DND-41 (cell line): ENCODE measurements around the gene SOX18.

Experiments used
- ATAC-seq: fragments of 200-7000 bp; cut with Tn5 transposase; 3 replicates; pipeline ENCODE4 v1.9.1; 2021; ENCODE audit warnings: low read depth; ENCODE audit not compliant: insufficient read depth
- DNase-seq: peaks from one replicate; pipeline ENCODE4 v3.0.0-alpha.2; 2020
- H2AFZ ChIP-seq: 2 replicates; pipeline ENCODE4 v1.6.0; 2012; ENCODE audit warnings: low read depth, low read length
- H3K27ac ChIP-seq: 2 replicates; pipeline ENCODE4 v1.5.1; 2012; ENCODE audit warnings: low read length, inconsistent platforms
- H3K27me3 ChIP-seq: fragments of 200-600 bp; sonication (generic); 2 replicates; pipeline ENCODE4 v1.6.0; 2012; ENCODE audit warnings: low read length, mild to moderate bottlenecking, inconsistent platforms; ENCODE audit not compliant: insufficient read depth, poor library complexity
- H3K36me3 ChIP-seq: 2 replicates; pipeline ENCODE4 v1.5.1; 2012; ENCODE audit warnings: low read length, inconsistent platforms; ENCODE audit not compliant: insufficient read depth
- H3K4me1 ChIP-seq: 2 replicates; pipeline ENCODE4 v1.5.1; 2012; ENCODE audit warnings: mild to moderate bottlenecking, low read length; ENCODE audit not compliant: insufficient read depth
- H3K4me2 ChIP-seq: 2 replicates; pipeline ENCODE4 v1.6.0; 2012; ENCODE audit warnings: mild to moderate bottlenecking, moderate library complexity, low read length, inconsistent platforms; ENCODE audit not compliant: insufficient read depth
- H3K4me3 ChIP-seq, 2 experiments: fragments of 200-600 bp in 1 of 2; shearing (Covaris generic) in 1 of 2; 2 replicates each; pipeline ENCODE4 v1.5.1; 2012 to 2016; ENCODE audit warnings: inconsistent platforms in 2 of 2, low read length in 2 of 2, mild to moderate bottlenecking in 2 of 2, low read depth in 1 of 2, moderate library complexity in 1 of 2
- H3K79me2 ChIP-seq: 2 replicates; pipeline ENCODE4 v1.6.0; 2012; ENCODE audit warnings: low read length, inconsistent platforms; ENCODE audit not compliant: insufficient read depth
- H3K9ac ChIP-seq: 2 replicates; pipeline ENCODE4 v1.6.0; 2012; ENCODE audit warnings: low read depth, mild to moderate bottlenecking, inconsistent platforms, low read length, moderate library complexity
- H3K9me3 ChIP-seq: 2 replicates; pipeline ENCODE4 v1.5.1; 2012; ENCODE audit warnings: low read length, moderate library complexity, mild to moderate bottlenecking, inconsistent platforms; ENCODE audit not compliant: insufficient read depth, severe bottlenecking
- H4K20me1 ChIP-seq: 2 replicates; pipeline ENCODE4 v1.6.0; 2012; ENCODE audit warnings: low read length; ENCODE audit not compliant: insufficient read depth
- EZH2 ChIP-seq: IDR thresholded peaks from 3 replicates; pipeline ENCODE4 v1.6.1; 2012; ENCODE audit warnings: borderline replicate concordance, low read depth, mild to moderate bottlenecking, moderate library complexity, low read length, inconsistent platforms; ENCODE audit not compliant: severe bottlenecking
- TF ChIP-seq, protein P1 (sequence below): IDR thresholded peaks from 2 replicates; pipeline ENCODE4 v1.5.1; 2012; ENCODE audit warnings: borderline replicate concordance, low read length, moderate library complexity, mild to moderate bottlenecking; ENCODE audit not compliant: poor library complexity, severe bottlenecking; ENCODE audit errors: extremely low read depth

The SOX18 gene

DNA sequence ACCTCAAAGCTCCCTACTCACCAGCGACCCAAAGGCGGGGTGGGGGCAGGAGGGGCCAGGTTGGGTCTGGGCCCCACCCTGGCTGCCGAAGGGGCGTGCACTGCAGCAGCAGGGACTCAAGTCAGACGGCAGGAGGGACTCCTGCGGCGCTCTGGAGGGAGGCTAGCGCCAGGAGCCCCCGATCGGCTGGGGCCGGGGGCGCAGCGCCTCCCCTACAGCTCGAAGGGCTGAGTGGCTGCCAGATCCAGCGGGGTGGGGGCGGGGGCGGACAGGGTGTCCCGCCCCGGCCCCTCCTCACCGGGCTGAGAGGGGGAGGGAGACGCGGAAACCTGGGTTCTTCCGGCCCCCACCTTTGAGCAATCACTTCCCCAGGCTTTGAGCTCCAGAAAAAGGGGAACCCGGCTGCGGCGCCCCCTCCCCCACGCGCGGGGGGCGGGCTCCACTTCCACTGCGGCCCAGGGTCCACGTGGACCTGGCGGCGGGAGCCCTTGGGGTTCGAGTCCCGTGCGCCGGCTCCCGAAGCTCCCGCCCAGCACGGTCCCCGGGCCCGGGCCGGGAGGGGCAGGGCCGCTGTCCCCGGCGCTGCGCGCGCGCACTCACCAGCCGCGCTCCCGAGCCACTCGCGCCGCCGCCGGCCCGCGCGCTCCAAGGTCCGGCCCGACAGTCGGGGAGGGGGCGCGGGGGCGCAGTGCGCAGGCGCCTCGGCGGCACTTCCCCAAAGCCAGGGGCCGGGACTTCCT lies 30.0 kb upstream of the SOX18 start, which contains the start of gene RGS19:
Gene RGS19 (minus strand): TSS at position 246 of the 740 bp plus-strand sequence. CDS start 2,632 bp downstream, outside the sequence.
- H3K27ac ChIP-seq, result peak within 1 kb of the TSS; percentile 53
- H3K4me2 ChIP-seq, result peak within 1 kb of the TSS; percentile 92
- peak within 1 kb of the TSS; percentile 82 for H2AFZ ChIP-seq
- TF ChIP-seq, protein P1, sequence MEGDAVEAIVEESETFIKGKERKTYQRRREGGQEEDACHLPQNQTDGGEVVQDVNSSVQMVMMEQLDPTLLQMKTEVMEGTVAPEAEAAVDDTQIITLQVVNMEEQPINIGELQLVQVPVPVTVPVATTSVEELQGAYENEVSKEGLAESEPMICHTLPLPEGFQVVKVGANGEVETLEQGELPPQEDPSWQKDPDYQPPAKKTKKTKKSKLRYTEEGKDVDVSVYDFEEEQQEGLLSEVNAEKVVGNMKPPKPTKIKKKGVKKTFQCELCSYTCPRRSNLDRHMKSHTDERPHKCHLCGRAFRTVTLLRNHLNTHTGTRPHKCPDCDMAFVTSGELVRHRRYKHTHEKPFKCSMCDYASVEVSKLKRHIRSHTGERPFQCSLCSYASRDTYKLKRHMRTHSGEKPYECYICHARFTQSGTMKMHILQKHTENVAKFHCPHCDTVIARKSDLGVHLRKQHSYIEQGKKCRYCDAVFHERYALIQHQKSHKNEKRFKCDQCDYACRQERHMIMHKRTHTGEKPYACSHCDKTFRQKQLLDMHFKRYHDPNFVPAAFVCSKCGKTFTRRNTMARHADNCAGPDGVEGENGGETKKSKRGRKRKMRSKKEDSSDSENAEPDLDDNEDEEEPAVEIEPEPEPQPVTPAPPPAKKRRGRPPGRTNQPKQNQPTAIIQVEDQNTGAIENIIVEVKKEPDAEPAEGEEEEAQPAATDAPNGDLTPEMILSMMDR, result peak; percentile 17
- no peak for TF ChIP-seq EZH2
- DNase-seq, result peak; percentile 77
- H4K20me1 ChIP-seq, result peaks cover 30% of the 10 kb centered on the region
- H3K9ac ChIP-seq, result peak within 1 kb of the TSS; percentile 76
- H3K79me2 ChIP-seq, result peaks cover 12% of the 10 kb centered on the region
- peak; percentile 38 for ATAC-seq
- H3K4me3 ChIP-seq, result peak within 1 kb of the TSS; percentile 64 to 86
- peaks cover 13% of the 10 kb centered on the region for H3K36me3 ChIP-seq
- H3K9me3 ChIP-seq, result no peaks in the 10 kb centered on the region
- peaks cover 17% of the 10 kb centered on the region for H3K27me3 ChIP-seq
- peaks cover 39% of the 10 kb centered on the region for H3K4me1 ChIP-seq

DNA sequence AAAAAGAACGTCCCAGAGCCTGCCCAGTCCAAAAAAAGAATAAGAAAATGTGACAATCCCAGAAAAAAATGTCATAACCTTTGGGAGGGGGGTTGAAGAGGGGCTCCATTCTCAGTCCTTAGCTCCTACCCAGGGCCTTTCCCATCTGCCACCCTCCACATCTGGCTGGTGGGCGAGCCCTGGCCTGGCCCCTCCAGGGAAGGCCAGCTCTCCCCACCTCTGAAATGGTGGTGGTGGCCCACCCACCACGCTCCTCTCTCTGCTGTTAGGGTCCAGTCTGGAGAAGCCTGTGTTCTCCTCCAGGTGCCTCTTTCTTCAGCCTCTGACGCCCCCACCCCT lies 29.5 kb upstream of the SOX18 start:
- no peaks in the 10 kb centered on the region for H3K9me3 ChIP-seq
- H3K79me2 ChIP-seq, result peaks cover 12% of the 10 kb centered on the region
- peaks cover 33% of the 10 kb centered on the region for H4K20me1 ChIP-seq
- H3K9ac ChIP-seq, result peak overlapping the region; percentile 76
- TF ChIP-seq EZH2, result no peak
- TF ChIP-seq, protein P1, result no peak
- peaks cover 34% of the 10 kb centered on the region for H3K4me1 ChIP-seq
- ATAC-seq, result no peak
- peak overlapping the region; percentile 53 for H3K27ac ChIP-seq
- H3K36me3 ChIP-seq, result peaks cover 18% of the 10 kb centered on the region
- H3K27me3 ChIP-seq, result peaks cover 12% of the 10 kb centered on the region
- H3K4me3 ChIP-seq, result peak overlapping the region; percentile 64 to 86
- H3K4me2 ChIP-seq, result peak overlapping the region; percentile 92
- no peak for DNase-seq
- H2AFZ ChIP-seq, result peak overlapping the region; percentile 77

DNA sequence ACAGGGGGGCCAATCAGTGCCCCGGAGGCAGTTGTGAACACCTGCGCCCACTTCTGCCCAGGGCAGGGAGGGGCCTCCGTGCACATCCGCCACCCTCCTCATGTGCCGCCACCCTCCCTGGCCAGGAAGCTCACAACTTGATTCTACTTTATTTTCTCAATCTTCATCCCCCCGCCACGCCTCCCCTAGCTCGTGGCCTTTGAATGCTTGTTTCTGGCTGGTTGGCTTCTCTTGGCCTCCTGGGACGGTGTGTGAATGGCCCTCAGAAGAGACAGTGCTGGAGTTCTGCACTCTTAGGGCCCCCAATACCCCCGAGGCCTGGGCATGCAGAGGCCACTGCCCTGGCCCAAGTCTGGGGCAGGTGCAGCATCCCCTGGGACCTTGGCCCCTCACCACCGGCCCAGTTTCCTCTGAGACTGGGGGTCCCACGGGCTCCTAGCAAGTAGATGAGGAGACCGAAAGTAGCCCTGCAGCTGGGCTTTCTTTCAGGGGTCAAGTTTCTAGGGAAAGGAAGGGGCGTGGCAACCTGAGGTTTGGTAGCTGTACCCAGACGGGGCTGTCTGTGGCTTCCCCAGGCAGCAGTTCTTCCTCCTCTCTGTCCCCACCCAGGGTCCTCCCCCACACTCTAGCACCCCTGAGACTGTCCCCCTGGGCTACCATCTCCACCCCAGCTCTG lies 28.6 kb upstream of the SOX18 start:
- Histone ChIP-seq H3K4me1 (peaks cover 26% of the 10 kb centered on the region), H3K27ac (no peak overlapping the region; the same call in 1 of the 2 replicates), H3K36me3 (peaks cover 26% of the 10 kb centered on the region), H3K9me3 (no peaks in the 10 kb centered on the region), H3K79me2 (peaks cover 12% of the 10 kb centered on the region), H3K27me3 (peaks cover 3% of the 10 kb centered on the region), H3K9ac (peak overlapping the region; percentile 76; the same call in 1 of the 2 replicates), H2AFZ (no peak overlapping the region), H4K20me1 (peaks cover 31% of the 10 kb centered on the region), H3K4me2 (peak overlapping the region; percentile 92), H3K4me3 (peak overlapping the region in 1 of 2 experiments; percentile 86; a peak in 2 of 4 replicates)
- DNase-seq (peak; percentile 70), ATAC-seq (peak; percentile 32; the same call in 2 of the 3 replicates)
- TF ChIP-seq, protein P1, result no peak
- TF ChIP-seq EZH2, result no peak
